Neural cell (in vitro differentiated cells): Measurements from ENCODE around the gene EIF5. TPM values are rescaled to one million over a fixed set of nuclear protein-coding genes. Genes with fewer than 3 reads are reported as not detected.

Source experiments
- H2AFZ ChIP-seq: fragments of 200-600, 300-800 bp; sonication (generic), shearing (Covaris generic); 2 replicates; pipeline ENCODE4 v1.6.0; 2014; ENCODE audit warnings: low read depth, mild to moderate bottlenecking, antibody characterized with exemption, low read length, moderate library complexity
- H3F3A ChIP-seq: fragments of 200-600 bp; shearing (Covaris generic); 2 replicates; pipeline ENCODE4 v1.6.1; 2016; ENCODE audit warnings: mild to moderate bottlenecking, moderate library complexity, mixed read lengths, antibody characterized with exemption, low read length; ENCODE audit not compliant: insufficient read depth, poor library complexity, severe bottlenecking
- H3K27ac ChIP-seq: fragments of 200-600, 300-800 bp; sonication (generic), shearing (Covaris generic); 2 replicates; pipeline ENCODE4 v1.5.1; 2014; ENCODE audit warnings: mild to moderate bottlenecking, low read length, moderate library complexity
- H3K27me3 ChIP-seq: fragments of 300-800, 200-600 bp; sonication (generic), shearing (Covaris generic); 2 replicates; pipeline ENCODE4 v1.6.0; 2014; ENCODE audit warnings: mild to moderate bottlenecking, low read depth, low read length, moderate library complexity; ENCODE audit not compliant: insufficient read depth
- H3K36me3 ChIP-seq: fragments of 300-800, 200-600 bp; sonication (generic), shearing (Covaris generic); 2 replicates; pipeline ENCODE4 v1.5.1; 2014; ENCODE audit warnings: mild to moderate bottlenecking, antibody characterized with exemption, low read length, moderate library complexity; ENCODE audit not compliant: insufficient read depth
- H3K4me2 ChIP-seq: fragments of 300-800, 200-600 bp; sonication (generic), shearing (Covaris generic); 2 replicates; pipeline ENCODE4 v1.6.0; 2014; ENCODE audit warnings: mild to moderate bottlenecking, low read length
- H3K4me3 ChIP-seq: fragments of 300-800, 200-600 bp; sonication (generic), shearing (Covaris generic); 2 replicates; pipeline ENCODE4 v1.5.1; 2014; ENCODE audit warnings: mild to moderate bottlenecking, low read length, moderate library complexity
- H3K79me2 ChIP-seq: fragments of 200-600 bp; shearing (Covaris generic); replicated peaks from 2 replicates; pipeline ENCODE4 v1.6.0; 2014; ENCODE audit warnings: mild to moderate bottlenecking, low read length, moderate library complexity; ENCODE audit not compliant: insufficient read depth
- H3K9ac ChIP-seq: fragments of 300-800, 200-600 bp; sonication (generic), shearing (Covaris generic); 2 replicates; pipeline ENCODE4 v1.6.1; 2016; ENCODE audit warnings: mild to moderate bottlenecking, low read length, mixed read lengths
- H3K9me2 ChIP-seq: fragments of 200-600 bp; shearing (Covaris generic); 2 replicates; pipeline ENCODE4 v1.6.1; 2016; ENCODE audit warnings: mild to moderate bottlenecking, low read length, mixed read lengths; ENCODE audit not compliant: insufficient read depth
- H3K9me3 ChIP-seq: fragments of 200-600, 300-800 bp; sonication (generic), shearing (Covaris generic); 2 replicates; pipeline ENCODE4 v1.6.1; 2016; ENCODE audit warnings: mild to moderate bottlenecking, mixed run types, low read length, moderate library complexity, mixed read lengths
- H4K20me1 ChIP-seq: fragments of 200-600 bp; shearing (Covaris generic); 2 replicates; pipeline ENCODE4 v1.6.1; 2016; ENCODE audit warnings: mild to moderate bottlenecking, mixed run types; ENCODE audit not compliant: insufficient read depth
- EP300 ChIP-seq: fragments of 450-650 bp; conservative IDR thresholded peaks from 2 replicates; pipeline ENCODE4 v1.6.1; 2014; ENCODE audit warnings: antibody characterized with exemption, mild to moderate bottlenecking, moderate library complexity; ENCODE audit not compliant: poor library complexity, severe bottlenecking
- EZH2 ChIP-seq: fragments of 200-600, 300-800 bp; shearing (Covaris generic), sonication (generic); IDR thresholded peaks from 2 replicates; pipeline ENCODE4 v1.6.1; 2014; ENCODE audit warnings: antibody characterized with exemption, low read length, borderline replicate concordance, mild to moderate bottlenecking; ENCODE audit not compliant: insufficient read depth, poor library complexity, severe bottlenecking
- MXI1 ChIP-seq: fragments of 450-650 bp; conservative IDR thresholded peaks from 2 replicates; pipeline ENCODE4 v1.6.1; 2014; ENCODE audit warnings: antibody characterized with exemption, mild to moderate bottlenecking; ENCODE audit not compliant: poor library complexity, severe bottlenecking
- POLR2AphosphoS5 ChIP-seq: IDR thresholded peaks from 2 replicates; pipeline ENCODE4 v1.6.1; 2012
- RAD21 ChIP-seq: fragments of 450-650 bp; conservative IDR thresholded peaks from 2 replicates; pipeline ENCODE4 v1.6.1; 2014; ENCODE audit warnings: antibody characterized with exemption, mild to moderate bottlenecking, moderate library complexity
- SMC3 ChIP-seq: fragments of 450-650 bp; conservative IDR thresholded peaks from 2 replicates; pipeline ENCODE4 v1.6.1; 2014; ENCODE audit warnings: antibody characterized with exemption, mild to moderate bottlenecking, moderate library complexity; ENCODE audit not compliant: poor library complexity
- TAF1 ChIP-seq: IDR thresholded peaks from 2 replicates; pipeline ENCODE4 v1.6.1; 2012; ENCODE audit warnings: low read depth
- polyA plus RNA-seq: library from polyadenylated mRNA; depleted of rRNA; stranded (reverse); fragments of >200 nt; gene quantifications from 2 replicates; pipeline ENCODE4 v1.2.3, GENCODE V29; 2014
- TF ChIP-seq, protein P1 (sequence below): IDR thresholded peaks from 2 replicates; pipeline ENCODE4 v1.6.1; 2012; ENCODE audit warnings: borderline replicate concordance
- TF ChIP-seq, protein P2 (sequence below): fragments of 450-650 bp; IDR thresholded peaks from 2 replicates; pipeline ENCODE4 v1.5.1; 2014; ENCODE audit warnings: antibody characterized with exemption, mild to moderate bottlenecking, moderate library complexity; ENCODE audit not compliant: poor library complexity, severe bottlenecking

EIF5 gene
- polyA plus RNA-seq, 1 donor from 2014 or later, result 188 TPM

DNA sequence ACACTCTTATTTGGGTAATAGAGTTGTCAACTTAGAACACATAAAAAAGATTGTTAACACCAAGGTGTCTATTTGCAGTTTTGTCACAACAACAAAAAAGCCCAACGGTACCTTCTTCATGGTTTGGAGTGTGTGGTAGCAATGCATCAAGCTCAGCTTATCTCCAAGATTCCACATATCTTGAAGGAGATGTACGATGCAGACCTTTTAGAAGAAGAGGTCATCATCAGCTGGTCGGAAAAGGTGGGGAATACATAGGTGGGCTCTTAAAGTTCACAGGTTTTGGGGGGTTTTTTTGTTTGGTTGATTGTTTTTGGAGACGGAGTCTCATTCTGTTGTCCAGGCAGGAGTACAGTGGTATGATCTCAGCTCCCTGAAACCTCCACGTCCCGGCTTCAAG lies 5.5 kb downstream of the EIF5 start:
- H3K9me2 ChIP-seq, result no peaks in the 10 kb centered on the region
- H3K4me2 ChIP-seq, result no peak overlapping the region
- H3K27ac ChIP-seq, result no peak overlapping the region
- TF ChIP-seq SMC3 (no peak), POLR2AphosphoS5 (no peak), EZH2 (no peak), RAD21 (no peak), MXI1 (no peak), EP300 (no peak), TAF1 (no peak)
- TF ChIP-seq, protein P1, sequence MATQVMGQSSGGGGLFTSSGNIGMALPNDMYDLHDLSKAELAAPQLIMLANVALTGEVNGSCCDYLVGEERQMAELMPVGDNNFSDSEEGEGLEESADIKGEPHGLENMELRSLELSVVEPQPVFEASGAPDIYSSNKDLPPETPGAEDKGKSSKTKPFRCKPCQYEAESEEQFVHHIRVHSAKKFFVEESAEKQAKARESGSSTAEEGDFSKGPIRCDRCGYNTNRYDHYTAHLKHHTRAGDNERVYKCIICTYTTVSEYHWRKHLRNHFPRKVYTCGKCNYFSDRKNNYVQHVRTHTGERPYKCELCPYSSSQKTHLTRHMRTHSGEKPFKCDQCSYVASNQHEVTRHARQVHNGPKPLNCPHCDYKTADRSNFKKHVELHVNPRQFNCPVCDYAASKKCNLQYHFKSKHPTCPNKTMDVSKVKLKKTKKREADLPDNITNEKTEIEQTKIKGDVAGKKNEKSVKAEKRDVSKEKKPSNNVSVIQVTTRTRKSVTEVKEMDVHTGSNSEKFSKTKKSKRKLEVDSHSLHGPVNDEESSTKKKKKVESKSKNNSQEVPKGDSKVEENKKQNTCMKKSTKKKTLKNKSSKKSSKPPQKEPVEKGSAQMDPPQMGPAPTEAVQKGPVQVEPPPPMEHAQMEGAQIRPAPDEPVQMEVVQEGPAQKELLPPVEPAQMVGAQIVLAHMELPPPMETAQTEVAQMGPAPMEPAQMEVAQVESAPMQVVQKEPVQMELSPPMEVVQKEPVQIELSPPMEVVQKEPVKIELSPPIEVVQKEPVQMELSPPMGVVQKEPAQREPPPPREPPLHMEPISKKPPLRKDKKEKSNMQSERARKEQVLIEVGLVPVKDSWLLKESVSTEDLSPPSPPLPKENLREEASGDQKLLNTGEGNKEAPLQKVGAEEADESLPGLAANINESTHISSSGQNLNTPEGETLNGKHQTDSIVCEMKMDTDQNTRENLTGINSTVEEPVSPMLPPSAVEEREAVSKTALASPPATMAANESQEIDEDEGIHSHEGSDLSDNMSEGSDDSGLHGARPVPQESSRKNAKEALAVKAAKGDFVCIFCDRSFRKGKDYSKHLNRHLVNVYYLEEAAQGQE, result no peak
- TF ChIP-seq, protein P2, sequence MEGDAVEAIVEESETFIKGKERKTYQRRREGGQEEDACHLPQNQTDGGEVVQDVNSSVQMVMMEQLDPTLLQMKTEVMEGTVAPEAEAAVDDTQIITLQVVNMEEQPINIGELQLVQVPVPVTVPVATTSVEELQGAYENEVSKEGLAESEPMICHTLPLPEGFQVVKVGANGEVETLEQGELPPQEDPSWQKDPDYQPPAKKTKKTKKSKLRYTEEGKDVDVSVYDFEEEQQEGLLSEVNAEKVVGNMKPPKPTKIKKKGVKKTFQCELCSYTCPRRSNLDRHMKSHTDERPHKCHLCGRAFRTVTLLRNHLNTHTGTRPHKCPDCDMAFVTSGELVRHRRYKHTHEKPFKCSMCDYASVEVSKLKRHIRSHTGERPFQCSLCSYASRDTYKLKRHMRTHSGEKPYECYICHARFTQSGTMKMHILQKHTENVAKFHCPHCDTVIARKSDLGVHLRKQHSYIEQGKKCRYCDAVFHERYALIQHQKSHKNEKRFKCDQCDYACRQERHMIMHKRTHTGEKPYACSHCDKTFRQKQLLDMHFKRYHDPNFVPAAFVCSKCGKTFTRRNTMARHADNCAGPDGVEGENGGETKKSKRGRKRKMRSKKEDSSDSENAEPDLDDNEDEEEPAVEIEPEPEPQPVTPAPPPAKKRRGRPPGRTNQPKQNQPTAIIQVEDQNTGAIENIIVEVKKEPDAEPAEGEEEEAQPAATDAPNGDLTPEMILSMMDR, result no peak
- no peak overlapping the region for H3K9ac ChIP-seq
- H4K20me1 ChIP-seq, result peaks cover 7% of the 10 kb centered on the region
- H2AFZ ChIP-seq, result no peak overlapping the region
- no peak overlapping the region for H3K4me3 ChIP-seq
- H3K27me3 ChIP-seq, result no peaks in the 10 kb centered on the region
- peaks cover 5% of the 10 kb centered on the region for H3F3A ChIP-seq
- H3K9me3 ChIP-seq, result no peaks in the 10 kb centered on the region
- H3K36me3 ChIP-seq, result peaks cover 56% of the 10 kb centered on the region
- H3K79me2 ChIP-seq, result peaks cover 33% of the 10 kb centered on the region

DNA sequence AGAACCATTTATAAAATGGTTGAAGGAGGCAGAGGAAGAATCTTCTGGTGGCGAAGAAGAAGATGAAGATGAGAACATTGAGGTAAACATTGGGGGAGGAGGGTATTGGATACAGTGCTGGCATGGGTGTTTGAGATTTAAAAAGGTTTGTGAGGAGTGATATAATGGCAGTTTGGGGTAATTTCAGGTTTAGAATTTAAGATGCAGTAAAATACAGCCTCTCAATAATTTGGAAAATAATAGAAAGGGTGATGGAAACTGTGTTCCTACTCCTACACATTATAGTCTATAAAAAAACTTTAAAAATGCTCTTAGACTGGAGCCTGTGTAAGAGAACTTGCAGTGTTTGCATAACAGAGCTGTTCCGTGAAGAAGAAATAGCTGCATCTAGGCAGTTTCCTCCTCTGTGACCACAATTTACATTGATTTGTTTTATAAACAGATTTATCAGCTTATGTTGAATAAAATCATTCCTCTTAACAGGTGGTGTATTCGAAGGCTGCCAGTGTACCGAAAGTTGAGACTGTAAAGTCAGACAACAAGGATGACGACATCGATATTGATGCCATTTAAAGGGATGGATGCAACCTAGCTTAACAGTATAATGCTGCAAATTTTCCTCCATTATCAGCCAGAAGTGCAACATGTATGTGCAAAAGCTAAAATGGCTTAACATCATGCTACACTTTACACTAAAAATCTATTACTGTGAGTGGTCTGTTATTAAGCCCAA lies 6.6 kb downstream of the EIF5 start:
- H4K20me1 ChIP-seq, result no peaks in the 10 kb centered on the region
- no peak overlapping the region for H3K9ac ChIP-seq

More for the DNA sequence above, 6.6 kb downstream of the EIF5 start:
- Histone ChIP-seq H3K9me2 (no peaks in the 10 kb centered on the region), H3K36me3 (peaks cover 56% of the 10 kb centered on the region), H3K27me3 (no peaks in the 10 kb centered on the region), H3K27ac (no peak overlapping the region), H3K4me2 (no peak overlapping the region), H3K4me3 (no peak overlapping the region), H3F3A (peaks cover 5% of the 10 kb centered on the region), H3K79me2 (peaks cover 28% of the 10 kb centered on the region), H2AFZ (no peak overlapping the region), H3K9me3 (no peaks in the 10 kb centered on the region)
- TF ChIP-seq TAF1 (no peak), EZH2 (no peak), MXI1 (no peak), RAD21 (no peak), SMC3 (no peak), POLR2AphosphoS5 (no peak), EP300 (no peak)
- TF ChIP-seq, protein P2, result no peak
- TF ChIP-seq, protein P1, result no peak
